ENCODE results near the gene DNAI2. TPM values are rescaled to one million over a fixed set of nuclear protein-coding genes. Genes with fewer than 3 reads are reported as not detected.

DNAI2 gene
- total RNA-seq, 1 donor from 2014 or later = not detected

DNA sequence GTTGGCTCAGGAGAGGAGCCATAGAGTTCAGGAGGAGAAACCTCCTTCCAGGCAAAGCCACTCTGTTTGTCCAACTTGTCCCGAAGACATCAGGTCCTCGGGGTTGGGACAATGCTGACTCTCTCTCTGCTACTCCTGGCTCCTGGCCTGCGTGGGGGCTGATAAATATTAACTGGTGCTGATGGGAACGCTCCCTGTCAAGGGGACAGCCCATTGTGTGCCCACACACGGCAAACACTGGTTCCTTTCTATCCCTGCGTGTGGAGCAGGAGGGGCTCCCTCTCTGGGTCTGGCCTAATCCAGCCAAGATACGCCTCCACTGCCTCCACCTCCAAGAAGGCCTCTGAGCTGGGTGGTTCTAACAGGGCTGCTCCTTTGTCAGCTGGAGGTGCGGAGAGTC is 56.4 kb downstream of the DNAI2 start:
- no peak for FAIRE-seq
- H3K9me3 ChIP-seq (ENCODE audit: insufficient read depth, low read depth, low read length) = peaks cover 5% of the 10 kb centered on the region
- H4K20me1 ChIP-seq (ENCODE audit: insufficient read depth, low read length) = no peaks in the 10 kb centered on the region
- no peak overlapping the region for H3K4me2 ChIP-seq (ENCODE audit: low read length)
- H3K4me1 ChIP-seq (ENCODE audit: insufficient read depth, low read length) = no peaks in the 10 kb centered on the region
- peaks cover 14% of the 10 kb centered on the region for H3K27me3 ChIP-seq (ENCODE audit: insufficient read depth, low read length)
- TF ChIP-seq CTCF (IDR thresholded peaks at IDR 0.05; ENCODE audit: insufficient read depth, low read depth, low read length) (no peak), EZH2 (IDR thresholded peaks at IDR 0.05; ENCODE audit: insufficient read depth, low read length) (no peak)
- no peak overlapping the region for H3K27ac ChIP-seq (ENCODE audit: low read depth, low read length)
- no peak overlapping the region for H3K4me3 Mint-ChIP-seq (ENCODE audit: unreplicated experiment)
- no peak overlapping the region for H3K9ac ChIP-seq (ENCODE audit: low read length)
- H2AFZ ChIP-seq (ENCODE audit: low read depth, low read length) = no peak overlapping the region
- peaks cover 51% of the 10 kb centered on the region for H3K27me3 Mint-ChIP-seq (ENCODE audit: low read depth, unreplicated experiment)
- no peaks in the 10 kb centered on the region for H3K4me1 Mint-ChIP-seq (ENCODE audit: low read depth, unreplicated experiment)
- H3K27ac Mint-ChIP-seq (ENCODE audit: unreplicated experiment) = no peak overlapping the region
- H3K79me2 ChIP-seq (ENCODE audit: insufficient read depth, low read length) = no peaks in the 10 kb centered on the region
- H3K36me3 ChIP-seq (ENCODE audit: insufficient read depth, low read length) = no peaks in the 10 kb centered on the region
- DNase-seq (ENCODE audit: low read depth) = no peak
- H3K9me3 Mint-ChIP-seq (ENCODE audit: unreplicated experiment) = no peaks in the 10 kb centered on the region
- H3K36me3 Mint-ChIP-seq (ENCODE audit: low read depth, unreplicated experiment) = peaks cover 2% of the 10 kb centered on the region
- no peak overlapping the region for H3K4me3 ChIP-seq (ENCODE audit: insufficient read depth, low read depth, low read length)

- H3K27ac ChIP-seq (ENCODE audit: low read depth, low read length) = no peak overlapping the region
- peaks cover 2% of the 10 kb centered on the region for H3K27me3 ChIP-seq (ENCODE audit: insufficient read depth, low read length)
- no peaks in the 10 kb centered on the region for H4K20me1 ChIP-seq (ENCODE audit: insufficient read depth, low read length)
- no peak overlapping the region for H3K4me2 ChIP-seq (ENCODE audit: low read length)
- no peak overlapping the region for H3K9ac ChIP-seq (ENCODE audit: low read length)
- no peak overlapping the region for H2AFZ ChIP-seq (ENCODE audit: low read depth, low read length)
- Mint-ChIP-seq H3K27me3 (ENCODE audit: low read depth, unreplicated experiment) (peaks cover 49% of the 10 kb centered on the region), H3K4me1 (ENCODE audit: low read depth, unreplicated experiment) (no peaks in the 10 kb centered on the region), H3K27ac (ENCODE audit: unreplicated experiment) (no peak overlapping the region), H3K9me3 (ENCODE audit: unreplicated experiment) (no peaks in the 10 kb centered on the region), H3K4me3 (ENCODE audit: unreplicated experiment) (no peak overlapping the region), H3K36me3 (ENCODE audit: low read depth, unreplicated experiment) (peaks cover 2% of the 10 kb centered on the region)
- DNase-seq (ENCODE audit: low read depth) = no peak
- TF ChIP-seq EZH2 (IDR thresholded peaks at IDR 0.05; ENCODE audit: insufficient read depth, low read length) (no peak), CTCF (IDR thresholded peaks at IDR 0.05; ENCODE audit: insufficient read depth, low read depth, low read length) (no peak)
- no peaks in the 10 kb centered on the region for H3K36me3 ChIP-seq (ENCODE audit: insufficient read depth, low read length)
- H3K9me3 ChIP-seq (ENCODE audit: insufficient read depth, low read depth, low read length) = peaks cover 5% of the 10 kb centered on the region
- H3K4me1 ChIP-seq (ENCODE audit: insufficient read depth, low read length) = no peaks in the 10 kb centered on the region
- no peaks in the 10 kb centered on the region for H3K79me2 ChIP-seq (ENCODE audit: insufficient read depth, low read length)
- FAIRE-seq = no peak
- H3K4me3 ChIP-seq (ENCODE audit: insufficient read depth, low read depth, low read length) = no peak overlapping the region
These were observed 58.1 kb downstream of the DNAI2 start for GRCh38 chr17:74332017-74332650.

DNA sequence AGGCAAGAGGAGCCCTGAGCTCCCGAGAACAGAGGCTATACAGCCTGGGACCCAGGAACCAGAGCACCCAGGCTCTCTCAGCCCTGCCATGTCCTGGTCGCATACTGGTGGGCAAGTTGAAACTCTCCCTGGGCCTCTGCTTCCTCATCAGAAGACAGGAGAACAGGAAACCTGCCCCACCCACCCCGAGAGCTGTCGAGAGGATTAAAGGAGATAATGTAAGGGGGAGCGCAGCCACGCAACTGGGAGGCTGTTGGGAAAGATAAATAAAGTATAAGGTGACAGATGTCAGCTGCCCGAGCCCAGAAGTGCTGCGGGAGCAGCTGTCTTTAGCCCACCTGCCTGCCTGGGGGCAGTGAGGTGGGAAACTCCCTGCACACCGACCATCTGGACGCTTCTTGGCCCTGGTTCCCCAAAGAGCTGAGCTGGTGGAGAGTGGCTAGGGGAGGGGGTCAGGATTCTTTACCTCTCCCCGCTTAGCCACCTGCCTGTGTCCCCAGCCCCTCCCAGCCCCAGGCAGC is 58.8 kb downstream of the DNAI2 start:
- no peak overlapping the region for H3K4me3 ChIP-seq (ENCODE audit: insufficient read depth, low read depth, low read length)
- Mint-ChIP-seq H3K4me1 (ENCODE audit: low read depth, unreplicated experiment) (no peaks in the 10 kb centered on the region), H3K4me3 (ENCODE audit: unreplicated experiment) (no peak overlapping the region), H3K36me3 (ENCODE audit: low read depth, unreplicated experiment) (no peaks in the 10 kb centered on the region), H3K27me3 (ENCODE audit: low read depth, unreplicated experiment) (peaks cover 48% of the 10 kb centered on the region), H3K9me3 (ENCODE audit: unreplicated experiment) (no peaks in the 10 kb centered on the region), H3K27ac (ENCODE audit: unreplicated experiment) (no peak overlapping the region)
- no peaks in the 10 kb centered on the region for H4K20me1 ChIP-seq (ENCODE audit: insufficient read depth, low read length)
- no peaks in the 10 kb centered on the region for H3K36me3 ChIP-seq (ENCODE audit: insufficient read depth, low read length)
- H3K9ac ChIP-seq (ENCODE audit: low read length) = no peak overlapping the region
- H2AFZ ChIP-seq (ENCODE audit: low read depth, low read length) = no peak overlapping the region
- H3K79me2 ChIP-seq (ENCODE audit: insufficient read depth, low read length) = no peaks in the 10 kb centered on the region
- H3K4me1 ChIP-seq (ENCODE audit: insufficient read depth, low read length) = no peaks in the 10 kb centered on the region
- H3K27ac ChIP-seq (ENCODE audit: low read depth, low read length) = no peak overlapping the region
- DNase-seq (ENCODE audit: low read depth) = no peak
- H3K4me2 ChIP-seq (ENCODE audit: low read length) = no peak overlapping the region
- H3K9me3 ChIP-seq (ENCODE audit: insufficient read depth, low read depth, low read length) = peaks cover 5% of the 10 kb centered on the region
- no peak for FAIRE-seq
- H3K27me3 ChIP-seq (ENCODE audit: insufficient read depth, low read length) = peaks cover 2% of the 10 kb centered on the region
- TF ChIP-seq EZH2 (IDR thresholded peaks at IDR 0.05; ENCODE audit: insufficient read depth, low read length) (no peak), CTCF (IDR thresholded peaks at IDR 0.05; ENCODE audit: insufficient read depth, low read depth, low read length) (no peak)

All from astrocyte (in vitro differentiated cells and primary cell).